Neural cell (in vitro differentiated cells): Measurements from ENCODE around the gene MIEF1.

ENCODE experiments used
- EP300 ChIP-seq: fragments of 450-650 bp; conservative IDR thresholded peaks from 2 replicates; pipeline ENCODE4 v1.6.1; 2014; ENCODE audit warnings: antibody characterized with exemption, mild to moderate bottlenecking, moderate library complexity; ENCODE audit not compliant: poor library complexity, severe bottlenecking
- EZH2 ChIP-seq: fragments of 200-600, 300-800 bp; shearing (Covaris generic), sonication (generic); IDR thresholded peaks from 2 replicates; pipeline ENCODE4 v1.6.1; 2014; ENCODE audit warnings: antibody characterized with exemption, low read length, borderline replicate concordance, mild to moderate bottlenecking; ENCODE audit not compliant: insufficient read depth, poor library complexity, severe bottlenecking
- POLR2AphosphoS5 ChIP-seq: IDR thresholded peaks from 2 replicates; pipeline ENCODE4 v1.6.1; 2012
- RAD21 ChIP-seq: fragments of 450-650 bp; conservative IDR thresholded peaks from 2 replicates; pipeline ENCODE4 v1.6.1; 2014; ENCODE audit warnings: antibody characterized with exemption, mild to moderate bottlenecking, moderate library complexity
- SMC3 ChIP-seq: fragments of 450-650 bp; conservative IDR thresholded peaks from 2 replicates; pipeline ENCODE4 v1.6.1; 2014; ENCODE audit warnings: antibody characterized with exemption, mild to moderate bottlenecking, moderate library complexity; ENCODE audit not compliant: poor library complexity
- TF ChIP-seq, protein P1 (sequence below): fragments of 450-650 bp; IDR thresholded peaks from 2 replicates; pipeline ENCODE4 v1.5.1; 2014; ENCODE audit warnings: antibody characterized with exemption, mild to moderate bottlenecking, moderate library complexity; ENCODE audit not compliant: poor library complexity, severe bottlenecking
- TF ChIP-seq, protein P2 (sequence below): IDR thresholded peaks from 2 replicates; pipeline ENCODE4 v1.6.1; 2012; ENCODE audit warnings: borderline replicate concordance

GRCh38 chr22:39518144-39518786 lies 16.2 kb downstream of the MIEF1 start:
- TF ChIP-seq, protein P1, sequence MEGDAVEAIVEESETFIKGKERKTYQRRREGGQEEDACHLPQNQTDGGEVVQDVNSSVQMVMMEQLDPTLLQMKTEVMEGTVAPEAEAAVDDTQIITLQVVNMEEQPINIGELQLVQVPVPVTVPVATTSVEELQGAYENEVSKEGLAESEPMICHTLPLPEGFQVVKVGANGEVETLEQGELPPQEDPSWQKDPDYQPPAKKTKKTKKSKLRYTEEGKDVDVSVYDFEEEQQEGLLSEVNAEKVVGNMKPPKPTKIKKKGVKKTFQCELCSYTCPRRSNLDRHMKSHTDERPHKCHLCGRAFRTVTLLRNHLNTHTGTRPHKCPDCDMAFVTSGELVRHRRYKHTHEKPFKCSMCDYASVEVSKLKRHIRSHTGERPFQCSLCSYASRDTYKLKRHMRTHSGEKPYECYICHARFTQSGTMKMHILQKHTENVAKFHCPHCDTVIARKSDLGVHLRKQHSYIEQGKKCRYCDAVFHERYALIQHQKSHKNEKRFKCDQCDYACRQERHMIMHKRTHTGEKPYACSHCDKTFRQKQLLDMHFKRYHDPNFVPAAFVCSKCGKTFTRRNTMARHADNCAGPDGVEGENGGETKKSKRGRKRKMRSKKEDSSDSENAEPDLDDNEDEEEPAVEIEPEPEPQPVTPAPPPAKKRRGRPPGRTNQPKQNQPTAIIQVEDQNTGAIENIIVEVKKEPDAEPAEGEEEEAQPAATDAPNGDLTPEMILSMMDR, result no peak
- no peak for TF ChIP-seq POLR2AphosphoS5
- TF ChIP-seq, protein P2, sequence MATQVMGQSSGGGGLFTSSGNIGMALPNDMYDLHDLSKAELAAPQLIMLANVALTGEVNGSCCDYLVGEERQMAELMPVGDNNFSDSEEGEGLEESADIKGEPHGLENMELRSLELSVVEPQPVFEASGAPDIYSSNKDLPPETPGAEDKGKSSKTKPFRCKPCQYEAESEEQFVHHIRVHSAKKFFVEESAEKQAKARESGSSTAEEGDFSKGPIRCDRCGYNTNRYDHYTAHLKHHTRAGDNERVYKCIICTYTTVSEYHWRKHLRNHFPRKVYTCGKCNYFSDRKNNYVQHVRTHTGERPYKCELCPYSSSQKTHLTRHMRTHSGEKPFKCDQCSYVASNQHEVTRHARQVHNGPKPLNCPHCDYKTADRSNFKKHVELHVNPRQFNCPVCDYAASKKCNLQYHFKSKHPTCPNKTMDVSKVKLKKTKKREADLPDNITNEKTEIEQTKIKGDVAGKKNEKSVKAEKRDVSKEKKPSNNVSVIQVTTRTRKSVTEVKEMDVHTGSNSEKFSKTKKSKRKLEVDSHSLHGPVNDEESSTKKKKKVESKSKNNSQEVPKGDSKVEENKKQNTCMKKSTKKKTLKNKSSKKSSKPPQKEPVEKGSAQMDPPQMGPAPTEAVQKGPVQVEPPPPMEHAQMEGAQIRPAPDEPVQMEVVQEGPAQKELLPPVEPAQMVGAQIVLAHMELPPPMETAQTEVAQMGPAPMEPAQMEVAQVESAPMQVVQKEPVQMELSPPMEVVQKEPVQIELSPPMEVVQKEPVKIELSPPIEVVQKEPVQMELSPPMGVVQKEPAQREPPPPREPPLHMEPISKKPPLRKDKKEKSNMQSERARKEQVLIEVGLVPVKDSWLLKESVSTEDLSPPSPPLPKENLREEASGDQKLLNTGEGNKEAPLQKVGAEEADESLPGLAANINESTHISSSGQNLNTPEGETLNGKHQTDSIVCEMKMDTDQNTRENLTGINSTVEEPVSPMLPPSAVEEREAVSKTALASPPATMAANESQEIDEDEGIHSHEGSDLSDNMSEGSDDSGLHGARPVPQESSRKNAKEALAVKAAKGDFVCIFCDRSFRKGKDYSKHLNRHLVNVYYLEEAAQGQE, result no peak
- TF ChIP-seq SMC3, result no peak
- TF ChIP-seq EP300, result no peak
- no peak for TF ChIP-seq EZH2
- TF ChIP-seq RAD21, result no peak
